Fibroblast of pulmonary artery (primary cell): ENCODE data around the gene DNAI4.
A peak's percentile ranks its signal among the peaks of the same experiment; 100 is the strongest.

Experiments used
- DNase-seq: peaks from one replicate; pipeline ENCODE4 v3.0.0-alpha.2; 2010; ENCODE audit warnings: low read depth
- H3K4me3 ChIP-seq: replicated peaks from 2 replicates; pipeline ENCODE4 v1.5.1; 2011; ENCODE audit warnings: low read depth, mild to moderate bottlenecking, control low read depth, low read length, moderate library complexity
- CTCF ChIP-seq: IDR thresholded peaks from 2 replicates; pipeline ENCODE4 v1.5.1; 2011; ENCODE audit warnings: mild to moderate bottlenecking, control low read depth, low read length, inconsistent platforms; ENCODE audit errors: missing control alignments

The DNAI4 gene

GRCh38 chr1:66768965-66769364 lies 155.7 kb downstream of the DNAI4 start:
- no peak overlapping the region for H3K4me3 ChIP-seq
- no peak for TF ChIP-seq CTCF
- DNase-seq: no peak

GRCh38 chr1:66767626-66768025 lies 157.0 kb downstream of the DNAI4 start:
- no peak for DNase-seq
- TF ChIP-seq CTCF: no peak

GRCh38 chr1:66764994-66765578 lies 159.6 kb downstream of the DNAI4 start:
- peak; percentile 74 for TF ChIP-seq CTCF
- H3K4me3 ChIP-seq: no peak overlapping the region
- peak; percentile 80 for DNase-seq

More at GRCh38 chr1:66767626-66768025, 157.0 kb downstream of the DNAI4 start:
- no peak overlapping the region for H3K4me3 ChIP-seq
